Uterus (tissue), 2 donors: ENCODE results near the gene KLF13.

Source experiments
- POLR2A ChIP-seq, 2 donors: fragments of 450-650 bp; IDR thresholded peaks; one replicate each; pipeline ENCODE4 v1.6.1; 2016; ENCODE audit warnings: antibody characterized with exemption in 2 of 2, mild to moderate bottlenecking in 1 of 2, moderate library complexity in 1 of 2
- TF ChIP-seq, protein P1 (sequence below), 4 experiments: fragments of 200-600 bp in 2 of 4; fragments of 450-650 bp in 2 of 4; sonication (generic) in 2 of 4; IDR thresholded peaks; one replicate each; pipeline ENCODE4 v1.5.1; 2016 to 2019; ENCODE audit warnings: antibody characterized with exemption in 4 of 4, mild to moderate bottlenecking in 2 of 4, moderate library complexity in 1 of 4

DNA sequence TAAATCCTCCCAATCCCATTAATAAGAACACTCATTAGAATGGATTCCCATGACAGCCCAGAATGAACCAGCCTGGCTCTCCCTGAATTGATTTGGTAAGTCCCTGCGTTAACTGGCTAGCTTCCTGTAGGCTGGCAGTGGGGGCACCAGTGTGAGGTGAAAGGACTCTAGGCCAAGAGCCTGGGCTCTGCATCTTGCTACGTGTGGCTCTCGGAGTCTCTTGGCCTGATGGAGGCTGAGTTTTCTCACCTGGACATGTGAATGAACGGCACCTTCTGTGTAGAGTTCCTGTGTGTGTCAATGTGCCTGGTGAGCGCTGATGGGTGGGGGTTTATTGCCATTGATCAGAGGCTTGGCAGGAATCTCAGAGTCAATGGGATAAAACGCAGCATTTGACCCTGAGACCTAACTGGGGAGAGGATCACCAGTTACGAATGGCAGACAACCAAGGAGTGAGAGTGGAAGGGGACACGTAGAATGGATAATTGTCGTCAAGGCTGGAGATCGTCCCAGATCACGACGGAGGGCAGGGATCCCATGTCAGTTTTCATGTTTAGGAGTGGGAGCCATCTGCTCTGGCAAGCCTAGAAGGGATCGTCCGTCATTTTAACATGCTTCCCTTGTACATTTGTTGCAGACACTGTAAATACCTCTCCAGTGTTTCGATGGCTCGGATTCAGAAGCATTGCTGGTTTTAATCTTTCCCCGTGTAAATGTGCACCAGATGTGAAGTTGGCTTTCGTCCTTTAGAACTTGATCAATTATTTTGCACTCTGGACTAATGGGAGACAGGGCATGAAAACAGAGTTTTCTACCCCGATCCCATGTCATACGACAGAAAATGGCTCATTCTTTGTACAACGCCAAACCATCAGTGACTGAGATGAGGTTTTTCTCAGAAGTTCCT is 9.0 kb upstream of the KLF13 start:
- TF ChIP-seq, protein P1, sequence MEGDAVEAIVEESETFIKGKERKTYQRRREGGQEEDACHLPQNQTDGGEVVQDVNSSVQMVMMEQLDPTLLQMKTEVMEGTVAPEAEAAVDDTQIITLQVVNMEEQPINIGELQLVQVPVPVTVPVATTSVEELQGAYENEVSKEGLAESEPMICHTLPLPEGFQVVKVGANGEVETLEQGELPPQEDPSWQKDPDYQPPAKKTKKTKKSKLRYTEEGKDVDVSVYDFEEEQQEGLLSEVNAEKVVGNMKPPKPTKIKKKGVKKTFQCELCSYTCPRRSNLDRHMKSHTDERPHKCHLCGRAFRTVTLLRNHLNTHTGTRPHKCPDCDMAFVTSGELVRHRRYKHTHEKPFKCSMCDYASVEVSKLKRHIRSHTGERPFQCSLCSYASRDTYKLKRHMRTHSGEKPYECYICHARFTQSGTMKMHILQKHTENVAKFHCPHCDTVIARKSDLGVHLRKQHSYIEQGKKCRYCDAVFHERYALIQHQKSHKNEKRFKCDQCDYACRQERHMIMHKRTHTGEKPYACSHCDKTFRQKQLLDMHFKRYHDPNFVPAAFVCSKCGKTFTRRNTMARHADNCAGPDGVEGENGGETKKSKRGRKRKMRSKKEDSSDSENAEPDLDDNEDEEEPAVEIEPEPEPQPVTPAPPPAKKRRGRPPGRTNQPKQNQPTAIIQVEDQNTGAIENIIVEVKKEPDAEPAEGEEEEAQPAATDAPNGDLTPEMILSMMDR (IDR thresholded peaks at IDR 0.05), result no peak
- no peak for TF ChIP-seq POLR2A (IDR thresholded peaks at IDR 0.05)
